ENCODE measurements around the gene TOP3A. TPM values are rescaled to one million over a fixed set of nuclear protein-coding genes. Genes with fewer than 3 reads are reported as not detected.

The TOP3A gene
- total RNA-seq, 1 experiment from 2014 or later, result 68.7 TPM

DNA sequence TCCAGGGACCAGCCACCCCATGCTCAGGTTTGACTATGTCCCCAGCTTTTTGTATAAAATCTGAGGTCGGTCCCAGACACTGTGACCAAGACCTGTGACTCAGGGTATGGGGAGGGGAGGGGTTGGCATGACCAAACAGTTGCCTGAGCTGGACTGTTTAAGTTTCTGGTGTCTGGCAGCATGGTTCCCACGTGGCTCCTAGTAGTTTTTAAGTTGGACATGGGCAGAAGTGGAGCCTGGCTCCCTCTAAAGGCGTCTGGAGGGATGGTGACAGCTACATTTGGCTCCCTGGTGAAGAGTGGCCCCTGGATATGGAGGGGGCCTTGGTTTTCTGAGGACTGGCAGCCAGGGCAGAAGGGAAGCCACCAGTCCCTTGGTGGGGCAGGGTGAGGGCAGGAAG, 8.2 kb upstream of the TOP3A start:
- H3K79me2 ChIP-seq (ENCODE audit: insufficient read depth, low read length), result peaks cover 1% of the 10 kb centered on the region; the same call in 1 of the 2 replicates
- no peak overlapping the region for H3T11ph ChIP-seq (ENCODE audit: low read length)
- H3K4me2 ChIP-seq (ENCODE audit: insufficient read depth, insufficient read length, low read length), result no peak overlapping the region
- TF ChIP-seq, protein P1, sequence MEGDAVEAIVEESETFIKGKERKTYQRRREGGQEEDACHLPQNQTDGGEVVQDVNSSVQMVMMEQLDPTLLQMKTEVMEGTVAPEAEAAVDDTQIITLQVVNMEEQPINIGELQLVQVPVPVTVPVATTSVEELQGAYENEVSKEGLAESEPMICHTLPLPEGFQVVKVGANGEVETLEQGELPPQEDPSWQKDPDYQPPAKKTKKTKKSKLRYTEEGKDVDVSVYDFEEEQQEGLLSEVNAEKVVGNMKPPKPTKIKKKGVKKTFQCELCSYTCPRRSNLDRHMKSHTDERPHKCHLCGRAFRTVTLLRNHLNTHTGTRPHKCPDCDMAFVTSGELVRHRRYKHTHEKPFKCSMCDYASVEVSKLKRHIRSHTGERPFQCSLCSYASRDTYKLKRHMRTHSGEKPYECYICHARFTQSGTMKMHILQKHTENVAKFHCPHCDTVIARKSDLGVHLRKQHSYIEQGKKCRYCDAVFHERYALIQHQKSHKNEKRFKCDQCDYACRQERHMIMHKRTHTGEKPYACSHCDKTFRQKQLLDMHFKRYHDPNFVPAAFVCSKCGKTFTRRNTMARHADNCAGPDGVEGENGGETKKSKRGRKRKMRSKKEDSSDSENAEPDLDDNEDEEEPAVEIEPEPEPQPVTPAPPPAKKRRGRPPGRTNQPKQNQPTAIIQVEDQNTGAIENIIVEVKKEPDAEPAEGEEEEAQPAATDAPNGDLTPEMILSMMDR (conservative IDR thresholded peaks at IDR 0.05), result peak; percentile 24; the same call in 2 of the 3 replicates
- no peaks in the 10 kb centered on the region for H3K9me3 ChIP-seq (ENCODE audit: control insufficient read depth, low read depth, low read length)
- no peak overlapping the region for H2BK5ac ChIP-seq (ENCODE audit: insufficient read length, low read length)
- no peak overlapping the region for H2BK20ac ChIP-seq (ENCODE audit: low read depth, low read length, poor library complexity, severe bottlenecking)
- H3K27me3 ChIP-seq (ENCODE audit: insufficient read depth, low read length), result no peaks in the 10 kb centered on the region
- H3K4me1 ChIP-seq (ENCODE audit: insufficient read depth, low read length), result no peaks in the 10 kb centered on the region
- no peak overlapping the region for H3K14ac ChIP-seq (ENCODE audit: insufficient read depth, low read length)
- Mint-ChIP-seq H3K27me3 (ENCODE audit: low read depth) (no peaks in the 10 kb centered on the region), H3K4me3 (peak overlapping the region in 1 of 2 experiments; percentile 51; a peak in 1 of 5 replicates), H3K27ac (peak overlapping the region in 1 of 3 experiments; percentile 37; a peak in 1 of 7 replicates), H3K4me1 (peaks cover 7 to 9% of the 10 kb centered on the region in 2 experiments), H3K36me3 (ENCODE audit: insufficient read depth in 1 of 3, low read depth in 3 of 3) (peaks cover 28 to 51% (median 44%) of the 10 kb centered on the region in 3 experiments), H3K9me3 (no peaks in the 10 kb centered on the region)
- no peak overlapping the region for H4K91ac ChIP-seq (ENCODE audit: insufficient read length, low read depth, low read length)
- no peak overlapping the region for H2BK120ac ChIP-seq (ENCODE audit: low read depth, low read length, poor library complexity, severe bottlenecking)
- no peak overlapping the region for H2BK15ac ChIP-seq (ENCODE audit: low read depth, low read length)
- no peak overlapping the region for H3K27ac ChIP-seq (ENCODE audit: insufficient read length, low read depth, low read length)
- no peaks in the 10 kb centered on the region for H4K20me1 ChIP-seq (ENCODE audit: control insufficient read depth, insufficient read depth, insufficient read length)
- DNase-seq, result no peak
- no peak overlapping the region for H3K18ac ChIP-seq (ENCODE audit: insufficient read length, low read depth, low read length)
- no peak overlapping the region for H4K8ac ChIP-seq (replicated peaks; ENCODE audit: insufficient read length, low read depth, low read length)
- H3K23ac ChIP-seq (ENCODE audit: insufficient read length, low read depth, low read length), result no peak overlapping the region
- peaks cover 5% of the 10 kb centered on the region for H3K79me1 ChIP-seq (ENCODE audit: insufficient read depth, low read depth, low read length, poor library complexity, severe bottlenecking)
- H2AK5ac ChIP-seq (ENCODE audit: insufficient read length, low read length), result no peak overlapping the region
- no peak overlapping the region for H4K5ac ChIP-seq (ENCODE audit: insufficient read length, low read depth, low read length)
- H2BK12ac ChIP-seq (ENCODE audit: insufficient read length, low read depth, low read length), result no peak overlapping the region
- H3K9ac ChIP-seq (ENCODE audit: extremely low read depth, insufficient read length, low read length), result no peak overlapping the region
- H3K4ac ChIP-seq (ENCODE audit: low read depth, low read length), result no peak overlapping the region
- H3K23me2 ChIP-seq (ENCODE audit: insufficient read length, low read depth, low read length, poor library complexity, severe bottlenecking), result no peaks in the 10 kb centered on the region
- no peak overlapping the region for H3K56ac ChIP-seq (ENCODE audit: insufficient read length, low read depth, low read length)
- whole genome bisulfite sequencing (ENCODE audit: extremely low coverage, insufficient read length, low lambda C conversion rate), result no CpG with 5 or more reads among the region's 3 CpGs
- H2AFZ ChIP-seq (ENCODE audit: low read length), result no peak overlapping the region
